ENCODE results near the gene MDM2. TPM values are rescaled to one million over a fixed set of nuclear protein-coding genes. Genes with fewer than 3 reads are reported as not detected.

Gene MDM2
- total RNA-seq, 1 donor from 2014 or later, result 36.0 TPM

DNA sequence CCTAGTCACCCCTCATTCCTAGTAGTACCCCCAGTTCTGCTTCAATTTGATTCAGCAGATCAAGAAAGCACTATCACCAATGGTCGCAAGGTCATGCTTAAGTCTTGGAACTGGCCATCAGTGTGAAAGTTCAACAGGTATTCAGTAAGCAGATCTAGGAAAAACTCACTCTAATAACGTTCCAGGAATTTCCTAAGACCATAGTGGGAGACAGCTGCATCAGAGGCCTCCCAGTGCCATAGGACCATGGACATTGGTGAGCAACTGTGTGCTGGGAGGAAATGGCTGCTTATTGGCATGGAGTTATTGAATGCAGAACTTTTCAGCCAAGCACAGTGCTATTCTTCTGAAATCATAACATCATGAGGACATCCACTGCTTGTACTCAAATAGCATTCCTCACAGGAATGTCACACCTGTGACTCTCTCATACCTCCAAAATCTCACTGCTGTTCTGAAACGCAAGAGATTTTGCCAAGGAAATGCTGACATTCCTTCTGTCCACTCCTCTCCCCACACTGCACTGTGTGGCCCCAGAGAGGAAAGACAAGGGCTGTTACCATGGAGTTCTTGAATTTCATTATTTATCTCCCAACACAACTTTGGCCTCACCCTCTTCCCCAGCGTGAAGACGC, 30.9 kb upstream of the MDM2 start:
- intact Hi-C loops (cut with micrococcal nuclease), result no loop called here
- no peak for DNase-seq
- no peaks in the 10 kb centered on the region for H3K36me3 ChIP-seq
- H3K4me3 ChIP-seq, result no peak overlapping the region
- no peaks in the 10 kb centered on the region for H3K9me3 ChIP-seq (replicated peaks)
- H3K27me3 ChIP-seq (ENCODE audit: low read depth), result no peaks in the 10 kb centered on the region
- no peak overlapping the region for H3K27ac ChIP-seq (replicated peaks)
- TF ChIP-seq, protein P1, sequence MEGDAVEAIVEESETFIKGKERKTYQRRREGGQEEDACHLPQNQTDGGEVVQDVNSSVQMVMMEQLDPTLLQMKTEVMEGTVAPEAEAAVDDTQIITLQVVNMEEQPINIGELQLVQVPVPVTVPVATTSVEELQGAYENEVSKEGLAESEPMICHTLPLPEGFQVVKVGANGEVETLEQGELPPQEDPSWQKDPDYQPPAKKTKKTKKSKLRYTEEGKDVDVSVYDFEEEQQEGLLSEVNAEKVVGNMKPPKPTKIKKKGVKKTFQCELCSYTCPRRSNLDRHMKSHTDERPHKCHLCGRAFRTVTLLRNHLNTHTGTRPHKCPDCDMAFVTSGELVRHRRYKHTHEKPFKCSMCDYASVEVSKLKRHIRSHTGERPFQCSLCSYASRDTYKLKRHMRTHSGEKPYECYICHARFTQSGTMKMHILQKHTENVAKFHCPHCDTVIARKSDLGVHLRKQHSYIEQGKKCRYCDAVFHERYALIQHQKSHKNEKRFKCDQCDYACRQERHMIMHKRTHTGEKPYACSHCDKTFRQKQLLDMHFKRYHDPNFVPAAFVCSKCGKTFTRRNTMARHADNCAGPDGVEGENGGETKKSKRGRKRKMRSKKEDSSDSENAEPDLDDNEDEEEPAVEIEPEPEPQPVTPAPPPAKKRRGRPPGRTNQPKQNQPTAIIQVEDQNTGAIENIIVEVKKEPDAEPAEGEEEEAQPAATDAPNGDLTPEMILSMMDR (IDR thresholded peaks at IDR 0.05; ENCODE audit: borderline replicate concordance), result no peak
- H3K4me1 ChIP-seq, result no peaks in the 10 kb centered on the region

GRCh38 chr12:68779280-68779679, 28.7 kb upstream of the MDM2 start:
- H3K4me1 ChIP-seq, result no peaks in the 10 kb centered on the region
- no peaks in the 10 kb centered on the region for H3K9me3 ChIP-seq (replicated peaks)
- no peak overlapping the region for H3K4me3 ChIP-seq
- intact Hi-C loops (cut with micrococcal nuclease), result no loop called here
- H3K27ac ChIP-seq (replicated peaks), result no peak overlapping the region
- TF ChIP-seq, protein P1 (IDR thresholded peaks at IDR 0.05; ENCODE audit: borderline replicate concordance), result no peak
- no peaks in the 10 kb centered on the region for H3K36me3 ChIP-seq
- H3K27me3 ChIP-seq (ENCODE audit: low read depth), result no peaks in the 10 kb centered on the region
- no peak for DNase-seq

- no peak overlapping the region for H3K27ac ChIP-seq (replicated peaks)
- no peaks in the 10 kb centered on the region for H3K27me3 ChIP-seq (ENCODE audit: low read depth)
- H3K4me1 ChIP-seq, result no peaks in the 10 kb centered on the region
- TF ChIP-seq, protein P1 (IDR thresholded peaks at IDR 0.05; ENCODE audit: borderline replicate concordance), result no peak
- intact Hi-C loops (cut with micrococcal nuclease), result no loop called here
- no peak for DNase-seq
- H3K36me3 ChIP-seq, result no peaks in the 10 kb centered on the region
- no peaks in the 10 kb centered on the region for H3K9me3 ChIP-seq (replicated peaks)
- no peak overlapping the region for H3K4me3 ChIP-seq
Measured at GRCh38 chr12:68780731-68781130, 27.2 kb upstream of the MDM2 start.

DNA sequence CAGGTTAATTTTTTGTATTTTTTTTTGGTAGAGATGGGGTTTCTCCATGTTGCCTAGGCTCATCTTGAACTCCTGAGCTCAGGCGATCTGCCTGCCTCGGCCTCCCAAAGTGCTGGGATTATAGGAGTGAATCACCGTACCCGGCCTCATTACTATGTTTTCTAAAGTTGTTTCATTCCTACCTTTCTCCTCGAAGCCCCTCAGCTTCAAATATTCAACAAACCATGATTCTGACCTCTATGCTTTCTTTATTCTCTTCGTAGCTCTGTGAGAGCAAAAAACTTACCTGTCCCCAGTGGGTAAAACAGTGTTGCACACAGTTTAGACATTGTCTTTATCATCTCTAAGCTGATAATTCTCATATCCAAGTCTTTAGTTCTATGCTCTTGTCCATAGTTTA, 26.2 kb upstream of the MDM2 start:
- TF ChIP-seq, protein P1 (IDR thresholded peaks at IDR 0.05; ENCODE audit: borderline replicate concordance), result no peak
- Histone ChIP-seq H3K36me3 (no peaks in the 10 kb centered on the region), H3K4me1 (peaks cover under 1% of the 10 kb centered on the region), H3K27ac (replicated peaks) (no peak overlapping the region), H3K27me3 (ENCODE audit: low read depth) (no peaks in the 10 kb centered on the region), H3K4me3 (no peak overlapping the region), H3K9me3 (replicated peaks) (no peaks in the 10 kb centered on the region)
- intact Hi-C loops (cut with micrococcal nuclease), result no loop called here
- DNase-seq, result no peak

GRCh38 chr12:68784015-68784414, 24.0 kb upstream of the MDM2 start:
- intact Hi-C loops (cut with micrococcal nuclease), result no loop called here
- no peaks in the 10 kb centered on the region for H3K36me3 ChIP-seq
- H3K4me3 ChIP-seq, result no peak overlapping the region
- no peaks in the 10 kb centered on the region for H3K27me3 ChIP-seq (ENCODE audit: low read depth)
- peaks cover 14% of the 10 kb centered on the region for H3K4me1 ChIP-seq
- H3K27ac ChIP-seq (replicated peaks), result no peak overlapping the region
- no peak for DNase-seq
- no peaks in the 10 kb centered on the region for H3K9me3 ChIP-seq (replicated peaks)
- TF ChIP-seq, protein P1 (IDR thresholded peaks at IDR 0.05; ENCODE audit: borderline replicate concordance), result no peak
